NOMO-1 (cell line): ENCODE results near the gene LBHD1.
"Not testable (repeated sequence)": the region's sequence is repeated elsewhere in the genome, so short reads cannot be mapped to it uniquely, and the experiment has no call there.

ENCODE experiments used
- DNase-seq, 2 experiments: peaks; one replicate each; lab custom pipeline; 2025; ENCODE audit not compliant: unreplicated experiment in 2 of 2; lab: John Stamatoyannopoulos, UW

LBHD1 gene

DNA sequence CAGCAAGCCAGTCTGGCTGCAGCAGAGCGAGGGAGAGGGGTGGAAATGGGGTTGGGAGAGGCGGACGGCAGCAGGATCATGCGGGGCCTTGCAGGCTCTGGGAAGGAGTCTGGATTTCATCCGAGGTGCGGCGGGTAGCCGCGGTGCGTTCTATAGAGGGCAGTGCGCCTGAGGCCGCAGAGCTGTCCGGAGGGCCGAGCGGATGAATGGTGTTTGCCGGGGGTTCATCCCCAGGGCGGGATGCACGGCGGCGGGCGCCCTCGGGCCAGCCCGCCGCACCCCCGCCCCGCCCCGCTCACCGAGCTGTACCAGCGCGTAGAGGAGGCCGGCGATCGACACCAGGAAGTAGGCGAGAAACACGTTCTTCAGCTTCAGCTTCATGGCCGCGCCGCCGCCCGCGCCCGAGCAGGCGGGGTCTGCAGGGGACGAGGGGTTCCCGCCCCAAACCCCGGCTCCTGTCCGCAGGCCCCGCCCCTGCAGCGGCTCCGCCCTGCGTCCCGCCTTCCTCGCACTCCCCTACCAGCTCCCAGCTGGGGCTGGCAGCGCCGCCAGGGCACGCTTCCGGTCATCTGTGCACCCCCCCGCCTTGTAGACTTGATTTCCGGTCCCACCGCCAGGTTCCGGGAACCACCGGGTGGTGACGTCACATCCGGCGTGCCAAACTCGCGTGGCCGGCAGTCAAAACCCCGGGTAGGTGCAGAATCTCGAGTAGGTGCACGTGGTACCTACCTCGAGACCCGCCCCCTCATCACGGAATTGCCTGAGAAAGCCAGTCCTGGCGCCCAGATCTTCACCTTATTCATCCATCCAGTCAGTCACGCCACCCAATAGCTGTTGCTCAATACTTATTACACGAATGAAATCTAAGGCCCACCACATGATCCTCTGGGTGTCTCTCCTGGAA is 50.2 kb downstream of the LBHD1 start, which contains the start of gene B3GAT3:
Gene B3GAT3 (minus strand): TSS at position 420 of the 904 bp plus-strand sequence. CDS start 39 bp downstream, at position 381.
- DNase-seq = peak; percentile 94 to 97

- DNase-seq = no peak
These were observed 51.0 kb downstream of the LBHD1 start for GRCh38 chr11:62621027-62621566.

- not testable (repeated sequence) for DNase-seq
These were observed 55.1 kb downstream of the LBHD1 start for GRCh38 chr11:62616957-62617356.

- no peak for DNase-seq
These were observed 56.5 kb downstream of the LBHD1 start for GRCh38 chr11:62615521-62615920.

GRCh38 chr11:62614275-62614674 is 57.8 kb downstream of the LBHD1 start:
- no peak for DNase-seq

- DNase-seq = no peak
These were observed 58.7 kb downstream of the LBHD1 start for GRCh38 chr11:62613291-62613778.
